Upper lobe of left lung (tissue), 6 donors: ENCODE results near the gene TIGD2. TPM values are rescaled to one million over a fixed set of nuclear protein-coding genes. Genes with fewer than 3 reads are reported as not detected.

Experiments used
- ATAC-seq, 2 donors: fragments of 200-7000 bp; cut with Tn5 transposase; one replicate each; pipeline ENCODE4 v1.9.1; 2022; ENCODE audit warnings: mild to moderate bottlenecking in 2 of 2, moderate library complexity in 2 of 2; ENCODE audit not compliant: low FRiP score in 2 of 2
- DNase-seq, 2 donors: peaks; one replicate each; pipeline ENCODE4 v3.0.0-alpha.2; 2019 to 2020
- H3K27ac ChIP-seq, 4 donors: fragments of 200-600 bp; sonication (generic); one replicate each; pipeline ENCODE4 v1.5.1; 2016 to 2019
- H3K27me3 ChIP-seq, 4 donors: fragments of 200-600 bp; sonication (generic); one replicate each; pipeline ENCODE4 v1.5.1; 2017 to 2019
- H3K36me3 ChIP-seq, 4 donors: fragments of 200-600 bp; sonication (generic); one replicate each; pipeline ENCODE4 v1.5.1; 2016 to 2019
- H3K4me1 ChIP-seq, 4 donors: fragments of 200-600 bp; sonication (generic); one replicate each; pipeline ENCODE4 v1.5.1; 2018 to 2019
- H3K4me3 ChIP-seq, 4 donors: fragments of 200-600 bp; sonication (generic); one replicate each; pipeline ENCODE4 v1.5.1; 2017 to 2019; ENCODE audit warnings: mild to moderate bottlenecking in 2 of 4, moderate library complexity in 1 of 4
- H3K9me3 ChIP-seq, 4 donors: fragments of 200-600 bp; sonication (generic); one replicate each; pipeline ENCODE4 v1.5.1; 2018 to 2019
- CTCF ChIP-seq, 6 experiments: fragments of 450-650 bp in 4 of 6; fragments of 200-600 bp in 2 of 6; sonication (generic) in 2 of 6; IDR thresholded peaks; one replicate each; pipeline ENCODE4 v1.5.1; 2016 to 2019; ENCODE audit warnings: antibody characterized with exemption in 6 of 6
- EP300 ChIP-seq, 4 donors: sonication (generic); formaldehyde crosslinking; IDR thresholded peaks; one replicate each; pipeline ENCODE4 v1.5.1; 2017; ENCODE audit warnings: antibody characterized with exemption in 4 of 4, control low read depth in 2 of 4
- POLR2A ChIP-seq, 4 donors: fragments of 450-650 bp; IDR thresholded peaks; one replicate each; pipeline ENCODE4 v1.5.1; 2016 to 2017; ENCODE audit warnings: antibody characterized with exemption in 4 of 4, mild to moderate bottlenecking in 2 of 4
- POLR2AphosphoS5 ChIP-seq, 2 donors: sonication (generic); formaldehyde crosslinking; IDR thresholded peaks; one replicate each; pipeline ENCODE4 v1.5.1; 2017; ENCODE audit warnings: antibody characterized with exemption in 2 of 2
- WGBS, 2 donors: methylation state at CpG; one replicate each; pipeline ENCODE4 v1.1.5; 2017 to 2018; 5-methylcytosine and 5-hydroxymethylcytosine counted together
- total RNA-seq, 6 donors: library from RNA; depleted of rRNA in 4 of 6; stranded (reverse); fragments of >200 nt in 4 of 6; gene quantifications; one replicate each; pipeline versions ENCODE4 v1.1.0 to v1.2.1, GENCODE V29; 2016 to 2021
- donor health status: DM: no; HTN: no; CAD: no; lungs with moderate emphysema.
- donor health status: DM: no; HTN: yes; CAD: no; lungs with severe emphysema.

TIGD2 gene
- total RNA-seq, 6 donors from 2014 or later = 2.6 to 10.5 (median 5.7) TPM

GRCh38 chr4:89113415-89113814 lies 2.1 kb downstream of the TIGD2 start:
- Histone ChIP-seq H3K36me3 (peaks cover 0 to 4% (median 0%) of the 10 kb centered on the region in 4 donors), H3K27me3 (no peaks in the 10 kb centered on the region), H3K9me3 (no peaks in the 10 kb centered on the region), H3K4me1 (peaks cover 8 to 21% (median 10%) of the 10 kb centered on the region in 4 donors), H3K27ac (no peak overlapping the region), H3K4me3 (no peak overlapping the region)
- 92 to 94% methylated on average over 2 of the region's 2 CpGs for WGBS, 2 donors
- DNase-seq (no peak), ATAC-seq (no peak)
- no peak for TF ChIP-seq EP300 (IDR thresholded peaks at IDR 0.05)
- TF ChIP-seq POLR2AphosphoS5 (IDR thresholded peaks at IDR 0.05) = no peak
- TF ChIP-seq CTCF (IDR thresholded peaks at IDR 0.05) = no peak
- TF ChIP-seq POLR2A (IDR thresholded peaks at IDR 0.05) = no peak

- Histone ChIP-seq H3K4me1 (peaks cover 8 to 21% (median 10%) of the 10 kb centered on the region in 4 donors), H3K27ac (no peak overlapping the region), H3K36me3 (peaks cover 0 to 4% (median 0%) of the 10 kb centered on the region in 4 donors), H3K4me3 (no peak overlapping the region), H3K27me3 (no peaks in the 10 kb centered on the region), H3K9me3 (no peaks in the 10 kb centered on the region)
- TF ChIP-seq EP300 (IDR thresholded peaks at IDR 0.05) = no peak
- TF ChIP-seq POLR2AphosphoS5 (IDR thresholded peaks at IDR 0.05) = no peak
- TF ChIP-seq POLR2A (IDR thresholded peaks at IDR 0.05) = no peak
- no peak for TF ChIP-seq CTCF (IDR thresholded peaks at IDR 0.05)
- 91 to 96% methylated on average over 3 of the region's 3 CpGs for WGBS, 2 donors
- DNase-seq = no peak
- no peak for ATAC-seq
Observed at GRCh38 chr4:89114100-89114499, 2.8 kb downstream of the TIGD2 start.

GRCh38 chr4:89117115-89117514 lies 5.8 kb downstream of the TIGD2 start:
- no peak for ATAC-seq
- H3K9me3 ChIP-seq = no peaks in the 10 kb centered on the region
- 43 to 63% methylated on average over 3 of the region's 3 CpGs for WGBS, 2 donors
- H3K36me3 ChIP-seq = peaks cover 0 to 4% (median 0%) of the 10 kb centered on the region in 4 donors
- no peak for DNase-seq
- no peak for TF ChIP-seq POLR2A (IDR thresholded peaks at IDR 0.05)
- TF ChIP-seq EP300 (IDR thresholded peaks at IDR 0.05) = no peak
- no peak for TF ChIP-seq CTCF (IDR thresholded peaks at IDR 0.05)
- no peak for TF ChIP-seq POLR2AphosphoS5 (IDR thresholded peaks at IDR 0.05)
- peaks cover 4 to 6% (median 6%) of the 10 kb centered on the region in 4 donors for H3K4me1 ChIP-seq
- no peak overlapping the region for H3K27ac ChIP-seq
- H3K27me3 ChIP-seq = no peaks in the 10 kb centered on the region
- no peak overlapping the region for H3K4me3 ChIP-seq

GRCh38 chr4:89119166-89119565 lies 7.8 kb downstream of the TIGD2 start:
- Histone ChIP-seq H3K27ac (no peak overlapping the region), H3K4me1 (no peaks in the 10 kb centered on the region), H3K9me3 (no peaks in the 10 kb centered on the region), H3K27me3 (no peaks in the 10 kb centered on the region), H3K4me3 (no peak overlapping the region), H3K36me3 (peaks cover 0 to 4% (median 0%) of the 10 kb centered on the region in 4 donors)
- ATAC-seq (no peak), DNase-seq (no peak)
- 58 to 68% methylated on average over 1 of the region's 1 CpG for WGBS, 2 donors
- TF ChIP-seq CTCF (IDR thresholded peaks at IDR 0.05) = no peak
- TF ChIP-seq POLR2A (IDR thresholded peaks at IDR 0.05) = no peak
- TF ChIP-seq POLR2AphosphoS5 (IDR thresholded peaks at IDR 0.05) = no peak
- TF ChIP-seq EP300 (IDR thresholded peaks at IDR 0.05) = no peak

GRCh38 chr4:89119836-89120235 lies 8.5 kb downstream of the TIGD2 start:
- Histone ChIP-seq H3K9me3 (no peaks in the 10 kb centered on the region), H3K27me3 (no peaks in the 10 kb centered on the region), H3K27ac (no peak overlapping the region), H3K36me3 (peaks cover 0 to 4% (median 0%) of the 10 kb centered on the region in 4 donors), H3K4me1 (no peaks in the 10 kb centered on the region), H3K4me3 (no peak overlapping the region)
- 99 to 100% methylated on average over 3 of the region's 3 CpGs for WGBS, 2 donors
- ATAC-seq (no peak), DNase-seq (no peak)
- TF ChIP-seq EP300 (IDR thresholded peaks at IDR 0.05) (no peak), CTCF (IDR thresholded peaks at IDR 0.05) (no peak), POLR2A (IDR thresholded peaks at IDR 0.05) (no peak), POLR2AphosphoS5 (IDR thresholded peaks at IDR 0.05) (no peak)
